Heart left ventricle (tissue), 13 donors: ENCODE data around the gene NCS1.

Source experiments
- CTCF ChIP-seq, 12 donors: fragments of 200-600 bp; sonication (generic) in 4 of 12; IDR thresholded peaks; one replicate each; pipeline versions ENCODE4 v1.5.0 to v1.8.0; 2018 to 2022; ENCODE audit warnings: antibody characterized with exemption in 12 of 12, mild to moderate bottlenecking in 5 of 12
- POLR2A ChIP-seq, 2 donors: fragments of 450-650 bp; IDR thresholded peaks; one replicate each; pipeline ENCODE4 v1.6.1; 2017; ENCODE audit warnings: antibody characterized with exemption in 2 of 2, mild to moderate bottlenecking in 2 of 2, moderate library complexity in 2 of 2
- donor health status: ischemic (EF 13 %, LVEDD 7.1; RV severe dilation, severe dysfunction).
- donor health status: DM: no; HTN: yes; CAD: no.
- donor health status: DM: no; HTN: no; CAD: no.
- donor health status: ischemic (EF 25% LVEDD 6.9; RV normal size, moderate dysfunction).
- donor health status: ischemic (EF 25% LVEDD 5.7; RV mildly dilated, moderate dysfunction).
- donor health status: ischemic (EF 35%, LVEDD 5.7; RV mildly dilated, moderate dysfunction).
- donor health status: nonischemic (EF 11% LVEDD 7.7; RV severe dilation, severe dysfunction).
- donor health status: DM: yes; HTN: yes; CAD: no.
- donor health status: PGD.
- donor health status: ischemic (EF 29% LVEDD 5.4; RV normal size, mild dysfunction).
- donor health status: nonischemic (EF 23%, LVEDD 6.1; RV moderate dilation, normal function).

GRCh38 chr9:130222833-130223232 is 50.6 kb downstream of the NCS1 start:
- TF ChIP-seq POLR2A (IDR thresholded peaks at IDR 0.05): no peak
- TF ChIP-seq CTCF (IDR thresholded peaks at IDR 0.05): no peak
